NCI-H524 treated with DMSO at 0.1 percent for 48 hours (cell line): ENCODE results near the gene BFSP1.

Experiments used
- DNase-seq: peaks from one replicate; lab custom pipeline; 2025; lab: John Stamatoyannopoulos, UW

Gene BFSP1

DNA sequence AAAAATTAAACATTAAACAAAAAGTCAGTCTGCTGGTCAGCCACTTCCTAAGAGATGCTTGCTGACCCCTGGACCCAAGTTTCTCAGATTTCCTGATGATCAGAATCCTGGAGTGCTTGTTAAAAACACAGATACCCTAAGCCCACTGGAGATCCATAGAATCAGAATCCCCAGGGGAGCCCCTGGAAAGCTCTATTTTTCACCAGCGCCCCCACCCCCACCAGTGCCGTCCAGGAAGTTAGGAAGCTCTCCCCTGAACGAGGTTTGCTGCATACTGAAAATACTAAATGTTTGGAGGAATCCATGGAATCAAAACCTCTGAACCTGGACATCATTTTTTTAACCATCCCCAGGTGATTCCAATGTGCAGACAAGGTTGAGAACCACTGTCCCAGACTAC is 69.2 kb downstream of the BFSP1 start:
- DNase-seq: no peak

DNA sequence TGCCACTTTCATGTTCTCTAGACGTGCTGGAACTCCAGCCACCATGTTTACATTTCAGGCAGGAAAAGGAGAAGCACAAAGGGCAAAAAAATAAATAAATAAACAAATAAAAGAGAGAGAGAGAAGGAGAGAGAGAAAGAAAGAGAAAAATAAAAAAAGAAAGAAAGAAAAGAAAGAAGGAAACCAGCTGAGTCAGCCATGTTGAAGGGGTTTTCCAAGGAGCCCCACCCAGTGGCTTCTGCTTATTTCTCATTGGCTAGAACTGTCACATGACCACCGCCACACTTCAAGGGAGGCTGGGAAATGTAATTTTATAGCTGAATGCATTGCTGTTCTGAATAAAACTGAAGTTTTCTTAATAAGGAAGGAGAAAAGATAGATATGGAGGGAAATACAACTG is 71.1 kb downstream of the BFSP1 start:
- no peak for DNase-seq

DNA sequence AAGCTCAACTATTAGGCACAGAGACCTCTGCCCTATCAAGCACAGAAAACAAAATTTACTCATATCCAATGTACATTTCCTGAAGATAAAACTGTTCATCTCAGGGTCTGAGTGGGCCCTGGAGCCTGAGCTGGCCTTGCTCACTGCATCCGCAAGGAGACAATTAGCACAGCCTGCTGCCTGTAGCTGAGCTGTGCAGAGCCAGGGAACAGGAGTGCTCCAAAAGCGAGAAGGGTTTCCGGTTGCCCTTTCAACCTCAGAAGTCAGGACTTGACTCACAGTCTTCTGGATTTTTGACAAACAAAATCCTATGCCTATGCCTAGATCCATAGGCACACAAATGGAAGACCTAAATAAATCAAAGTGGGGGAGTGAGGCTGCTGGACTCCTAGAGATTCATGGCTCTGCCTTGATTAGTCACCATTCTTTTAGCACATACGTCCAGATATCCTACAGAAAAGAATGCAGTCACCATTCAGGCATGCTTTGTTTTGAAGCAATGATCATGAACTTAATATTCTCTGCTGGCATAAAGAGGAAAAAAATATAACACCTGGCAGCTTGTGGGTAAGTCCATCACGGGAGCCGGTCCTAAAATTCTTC is 73.5 kb downstream of the BFSP1 start:
- DNase-seq: no peak

DNA sequence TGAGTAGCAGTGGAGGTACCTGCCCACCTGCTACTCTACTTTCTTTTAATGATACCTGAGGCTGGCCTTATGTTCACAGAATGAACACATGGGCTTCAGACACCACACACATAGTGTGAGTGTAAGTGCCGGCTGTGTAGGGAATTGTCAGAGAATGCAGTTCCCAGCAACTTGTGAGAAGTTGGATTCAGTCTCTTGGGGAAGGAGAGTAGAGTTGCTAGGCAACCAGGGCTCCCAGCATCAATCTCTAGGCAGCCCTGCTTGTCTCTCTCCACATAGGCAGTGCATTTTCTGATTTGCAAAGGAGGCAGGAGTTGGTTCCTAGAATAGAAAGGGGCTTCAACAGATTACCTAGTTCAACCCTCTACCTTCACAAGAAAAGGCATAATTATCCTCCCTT is 74.1 kb downstream of the BFSP1 start:
- DNase-seq: no peak

DNA sequence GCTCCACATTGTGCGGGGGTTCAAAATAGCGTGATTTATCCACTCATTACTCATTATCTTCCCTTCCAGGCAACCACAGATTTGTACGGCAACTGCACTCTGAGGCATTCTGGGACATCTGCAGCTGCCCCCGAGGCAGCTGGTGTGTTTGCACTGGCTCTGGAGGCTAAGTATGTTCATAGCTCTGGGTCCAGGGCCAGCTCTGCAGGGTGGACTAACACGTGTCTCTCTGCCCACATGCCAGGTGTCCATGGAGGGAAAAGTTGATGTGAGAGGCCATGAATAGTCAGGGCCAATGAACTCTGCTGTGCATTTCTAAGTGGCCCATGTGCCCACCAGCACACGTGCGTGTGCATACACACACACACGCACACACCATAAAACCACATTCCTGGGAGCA is 74.9 kb downstream of the BFSP1 start:
- DNase-seq: no peak

DNA sequence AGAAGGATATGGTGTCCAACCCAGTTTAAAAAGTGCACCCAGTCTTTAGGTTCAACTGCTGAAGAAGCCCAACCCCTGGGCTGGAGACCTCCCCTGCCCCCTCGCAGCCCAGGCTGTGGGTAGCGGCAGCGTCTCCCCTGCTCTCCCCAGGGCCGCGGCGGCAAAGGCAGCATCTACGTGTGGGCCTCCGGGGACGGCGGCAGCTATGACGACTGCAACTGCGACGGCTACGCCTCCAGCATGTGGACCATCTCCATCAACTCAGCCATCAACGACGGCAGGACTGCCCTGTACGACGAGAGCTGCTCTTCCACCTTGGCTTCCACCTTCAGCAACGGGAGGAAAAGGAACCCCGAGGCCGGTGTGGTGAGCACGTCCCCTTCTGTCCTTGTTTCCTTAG is 77.6 kb downstream of the BFSP1 start:
- no peak for DNase-seq

DNA sequence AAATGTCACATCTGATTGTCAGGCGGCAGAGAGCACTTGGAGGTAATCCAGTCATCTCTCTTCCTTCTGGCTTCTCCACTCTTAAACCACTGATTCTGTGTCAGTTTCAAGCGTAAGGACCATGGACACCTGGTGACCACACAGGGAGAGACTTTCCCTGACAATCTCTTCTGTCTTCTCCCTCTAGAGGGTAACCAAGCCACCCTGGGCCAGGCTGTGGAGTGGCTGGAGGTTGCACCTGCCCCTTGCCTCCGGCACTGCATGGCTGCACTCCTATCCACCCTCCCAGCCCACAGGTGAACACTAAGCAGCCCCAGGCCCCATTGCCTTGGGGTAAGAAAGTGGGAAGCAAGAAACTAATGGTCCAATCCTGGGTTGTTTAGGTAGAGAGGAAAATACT is 78.7 kb downstream of the BFSP1 start:
- DNase-seq: no peak

DNA sequence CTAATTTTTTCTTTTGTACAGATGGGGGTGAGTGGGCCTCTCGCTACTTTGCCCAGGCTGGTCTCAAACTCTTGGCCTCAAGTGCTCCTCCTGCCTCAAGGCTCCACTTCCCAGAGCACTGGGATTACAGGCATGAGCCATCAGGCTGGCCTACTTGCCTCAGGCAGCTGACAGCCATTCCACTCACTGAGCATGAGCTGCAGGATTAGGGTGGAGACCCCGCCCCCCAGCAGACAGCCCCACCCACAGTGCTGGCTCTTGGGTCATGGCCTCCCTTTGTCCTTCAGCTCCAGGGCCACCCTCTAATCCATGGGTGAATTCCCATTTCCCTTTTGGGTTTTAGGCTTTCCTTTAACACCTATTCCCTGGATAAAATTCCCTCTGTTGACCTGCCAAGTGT is 82.1 kb downstream of the BFSP1 start:
- no peak for DNase-seq

DNA sequence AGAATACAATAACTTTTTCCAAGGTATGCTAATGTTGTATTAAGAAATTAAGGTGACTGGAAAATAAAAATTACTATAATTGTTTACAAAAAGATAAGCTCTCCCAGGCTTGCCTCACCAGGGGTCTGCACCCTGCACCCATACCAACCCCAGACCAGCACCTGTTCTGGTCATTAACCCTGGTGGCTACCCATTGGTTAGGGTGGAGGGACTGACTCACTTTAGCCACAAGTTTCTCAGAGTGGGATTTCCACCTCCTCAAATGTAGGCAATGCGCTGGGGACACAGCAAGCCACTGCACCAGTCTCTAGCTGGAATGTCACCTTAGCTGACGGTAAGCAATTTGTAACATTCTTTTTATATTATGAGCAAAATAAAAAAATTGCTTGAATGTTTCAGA is 83.1 kb downstream of the BFSP1 start:
- no peak for DNase-seq

DNA sequence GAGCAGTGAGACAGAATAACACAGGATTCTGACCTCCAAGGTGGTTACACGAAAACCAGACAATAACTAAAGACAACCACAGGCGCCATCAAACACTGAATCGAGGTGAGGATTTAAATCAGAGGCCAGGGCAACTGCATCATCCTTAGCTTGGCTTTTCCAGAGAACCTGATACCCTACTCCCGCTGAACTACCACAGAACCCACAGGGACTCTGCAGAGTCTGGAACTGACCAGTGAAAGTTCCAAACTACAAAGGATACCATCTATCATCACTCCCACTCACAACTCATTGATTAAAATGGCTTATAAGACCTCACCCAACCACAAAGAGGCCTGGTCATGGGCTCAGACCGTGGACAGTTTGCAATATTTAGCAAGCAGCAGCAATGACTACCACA is 85.0 kb downstream of the BFSP1 start:
- no peak for DNase-seq

DNA sequence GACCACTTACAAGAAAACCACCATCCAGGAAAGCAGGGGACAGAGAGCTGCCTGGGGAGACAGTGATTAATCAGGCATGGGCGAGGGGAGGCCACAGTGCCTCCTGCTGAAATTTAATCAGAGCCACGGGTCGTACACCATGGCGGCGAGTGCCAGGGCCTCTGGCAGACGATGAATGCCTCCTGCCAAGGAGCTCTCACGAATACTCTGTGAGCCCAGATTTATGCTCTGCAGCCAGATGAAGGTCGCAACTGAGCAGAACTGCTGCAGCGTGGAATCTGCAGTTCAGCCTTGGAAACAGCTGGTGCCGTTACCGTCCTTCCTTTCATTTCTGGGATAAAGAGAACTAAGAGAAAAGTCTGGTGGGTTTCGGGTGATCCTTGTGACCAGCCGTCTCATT is 85.6 kb downstream of the BFSP1 start:
- DNase-seq: no peak

DNA sequence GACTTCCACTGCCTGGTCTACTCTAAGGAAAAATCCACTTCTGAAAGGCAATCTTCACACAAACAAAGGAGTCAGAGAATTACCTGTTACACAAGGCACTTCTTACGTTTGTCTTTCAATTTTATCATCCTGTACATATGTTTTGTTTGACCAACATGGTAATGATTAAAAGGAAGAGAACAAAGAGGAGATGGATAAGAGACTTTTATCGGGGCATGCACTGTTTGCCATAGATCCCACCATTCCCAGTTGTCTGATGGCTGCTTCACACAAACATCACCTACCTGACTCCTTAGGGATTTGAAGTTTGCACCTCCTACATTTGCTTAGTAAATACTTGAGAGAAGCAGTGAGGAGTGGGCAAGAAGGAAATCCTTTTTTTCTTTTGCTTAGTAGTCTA is 87.1 kb downstream of the BFSP1 start:
- DNase-seq: no peak
